ENCODE measurements around the gene TSPAN19.

Gene TSPAN19

DNA sequence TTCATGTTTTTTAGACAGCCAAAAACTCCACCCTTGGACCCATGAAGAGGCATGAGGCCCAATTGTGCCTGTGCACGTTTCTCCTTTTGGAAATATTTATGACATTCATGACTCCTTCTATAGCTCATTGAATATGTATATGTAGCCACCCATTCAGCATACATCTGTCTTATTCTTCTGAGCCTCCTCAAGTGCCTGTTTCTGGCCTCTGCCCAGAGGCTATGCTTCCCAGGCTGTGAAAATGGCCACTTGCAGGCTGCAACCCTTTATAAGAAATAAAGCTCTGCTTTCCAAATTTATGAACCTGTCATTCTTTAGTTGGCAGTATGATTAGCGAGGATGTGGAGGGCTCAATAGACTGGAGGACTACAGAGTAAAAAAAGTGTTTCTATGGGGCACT is 35.3 kb downstream of the TSPAN19 start:
- DNase-seq (ENCODE audit: low read depth), result no peak

DNA sequence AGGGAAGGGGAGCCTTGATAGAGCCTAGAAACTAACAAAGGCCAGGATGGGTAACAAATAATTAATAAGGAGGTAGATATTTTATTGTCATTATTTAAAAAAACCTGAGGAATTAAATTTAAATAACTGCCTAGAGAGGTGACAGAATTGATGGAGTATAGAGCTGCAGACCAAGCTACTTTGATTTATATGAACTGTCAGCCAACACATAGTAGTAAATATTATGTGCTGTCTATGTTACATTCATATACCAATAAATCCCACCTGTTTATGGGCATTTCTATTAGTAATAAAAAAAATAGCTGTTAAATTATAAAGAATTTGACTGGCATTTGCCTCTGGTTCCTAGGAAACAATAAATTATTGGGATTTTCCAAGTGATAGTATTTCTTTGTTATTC is 37.7 kb downstream of the TSPAN19 start:
- no peak for DNase-seq (ENCODE audit: low read depth)

DNA sequence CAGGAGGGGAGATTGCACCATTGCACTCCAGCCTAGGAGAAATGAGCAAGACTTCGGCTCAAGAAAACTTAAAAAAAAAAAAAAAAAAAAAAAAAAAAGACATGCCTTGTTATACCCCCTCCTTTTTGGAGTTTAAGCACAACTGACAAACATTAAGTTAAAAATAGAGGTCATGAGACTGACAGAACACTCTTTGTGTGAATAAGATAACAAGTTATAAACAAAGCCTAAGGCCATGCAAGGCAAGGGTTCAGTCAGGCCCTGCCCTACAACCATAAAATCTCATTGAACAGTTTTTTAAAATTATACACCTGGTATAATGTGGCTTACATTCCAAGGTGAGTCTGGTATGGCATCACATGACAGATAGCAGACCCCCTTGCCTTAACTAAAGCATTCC is 39.3 kb downstream of the TSPAN19 start:
- DNase-seq (ENCODE audit: low read depth), result no peak

DNA sequence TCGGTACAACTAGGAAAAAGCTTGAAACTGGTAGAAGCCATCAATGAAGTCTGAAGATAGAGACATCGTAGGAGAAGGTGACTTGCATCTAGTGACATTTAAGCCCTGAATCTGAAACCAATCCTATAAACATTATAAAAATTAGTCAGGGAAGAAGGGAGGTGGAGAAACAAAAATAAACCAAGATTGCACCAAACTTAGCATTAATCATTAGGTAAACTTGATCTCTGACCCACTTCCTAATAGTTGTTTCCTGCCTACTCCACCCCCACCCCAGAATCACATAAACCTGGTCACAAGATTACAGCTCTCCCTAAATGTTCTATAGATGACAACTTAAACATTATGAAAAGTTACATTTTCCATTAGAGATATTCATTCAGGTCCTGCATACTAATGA is 40.4 kb downstream of the TSPAN19 start:
- DNase-seq (ENCODE audit: low read depth), result no peak

DNA sequence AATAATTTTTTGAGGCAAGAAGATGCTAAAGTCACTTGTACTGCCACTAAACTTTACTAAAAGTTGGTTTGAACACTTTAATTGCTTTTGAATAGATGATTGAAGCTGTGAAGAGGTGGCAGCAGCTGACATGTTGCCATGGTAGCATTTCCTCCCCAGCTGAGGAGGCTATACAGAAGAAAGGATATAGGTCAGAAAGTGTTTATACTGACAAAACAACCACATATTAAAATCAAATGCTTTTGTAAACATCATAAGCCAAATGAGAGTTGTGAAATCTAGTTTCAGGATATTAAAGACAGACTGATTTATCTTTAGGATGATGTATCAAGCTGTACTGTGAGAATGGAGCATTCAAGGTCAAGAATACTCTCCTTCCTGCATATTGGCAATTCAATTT is 41.7 kb downstream of the TSPAN19 start:
- no peak for DNase-seq (ENCODE audit: low read depth)

DNA sequence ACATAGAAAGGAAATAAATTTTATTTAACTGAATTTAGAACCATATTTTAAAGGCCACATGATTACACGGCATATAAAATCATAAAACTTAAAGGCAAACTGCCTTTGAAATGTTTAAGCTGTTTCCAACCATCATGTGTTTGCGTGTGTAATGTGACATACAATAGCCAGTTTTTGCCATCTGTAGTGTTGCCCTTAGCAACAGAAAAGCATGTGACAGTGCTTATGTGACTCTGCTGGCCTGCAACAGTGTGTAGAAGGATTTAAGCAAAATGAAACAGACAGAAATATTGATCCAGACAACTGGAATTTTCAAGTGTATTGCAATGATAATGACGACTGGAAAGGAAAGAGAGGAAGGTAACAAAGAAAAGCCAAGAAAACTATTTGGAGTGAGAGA is 49.5 kb downstream of the TSPAN19 start:
- no peak for DNase-seq (ENCODE audit: low read depth)

DNA sequence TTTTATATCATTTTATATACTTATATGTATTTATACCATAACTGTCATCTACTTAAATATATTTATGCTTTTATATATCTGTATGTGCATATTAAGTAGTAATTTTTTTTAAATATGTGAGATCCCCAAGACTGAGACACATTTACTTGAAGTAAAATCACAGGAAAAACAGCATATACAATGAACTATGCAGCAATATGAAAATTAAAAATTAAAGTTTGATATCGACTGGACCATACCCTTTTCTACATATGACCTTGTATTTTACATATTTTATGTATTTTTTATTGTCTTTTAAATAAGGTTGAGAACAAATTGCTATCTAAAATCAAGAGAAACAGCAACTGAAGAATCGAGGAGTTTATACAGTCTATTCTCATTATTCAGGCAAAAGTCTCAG is 50.0 kb downstream of the TSPAN19 start:
- DNase-seq (ENCODE audit: low read depth), result no peak

DNA sequence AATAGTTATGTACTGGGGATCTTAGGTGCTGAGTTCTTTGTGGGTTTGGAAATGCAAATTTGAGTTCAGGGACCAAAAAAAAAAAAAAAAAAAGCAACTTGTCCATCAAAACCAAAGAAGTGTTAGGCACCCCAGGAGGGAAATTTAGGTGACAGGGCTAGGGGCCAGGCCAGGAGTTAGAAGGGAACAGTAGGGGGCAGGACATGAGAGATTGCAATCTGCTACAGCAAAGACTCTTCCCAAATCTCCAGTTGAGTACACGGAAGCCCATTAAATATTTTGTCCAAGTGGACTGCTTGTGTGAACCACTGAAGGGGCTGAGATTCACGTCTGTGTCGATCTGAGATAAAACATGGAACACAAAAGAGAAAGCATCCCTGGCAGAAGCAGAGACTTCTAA is 52.8 kb downstream of the TSPAN19 start:
- no peak for DNase-seq (ENCODE audit: low read depth)

DNA sequence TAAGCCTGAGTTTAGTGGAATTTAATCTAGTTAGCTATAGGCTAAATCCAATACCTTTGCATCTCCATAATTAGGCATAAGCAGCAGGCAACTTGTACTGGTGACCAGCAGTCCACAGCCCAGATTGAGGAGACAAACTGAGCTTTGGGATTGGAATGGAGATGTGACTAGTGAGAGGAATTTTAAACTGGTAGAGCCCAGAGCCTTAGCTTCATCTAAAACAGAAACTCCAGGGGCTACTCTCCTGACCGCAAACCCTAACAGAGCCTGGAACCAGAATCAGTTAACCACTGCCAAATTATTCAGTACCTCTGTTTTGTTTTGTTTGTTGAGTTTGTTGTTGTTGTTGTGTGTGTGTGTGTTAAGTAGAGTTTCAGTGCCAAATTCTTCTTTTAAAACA is 53.2 kb downstream of the TSPAN19 start:
- DNase-seq (ENCODE audit: low read depth), result no peak

DNA sequence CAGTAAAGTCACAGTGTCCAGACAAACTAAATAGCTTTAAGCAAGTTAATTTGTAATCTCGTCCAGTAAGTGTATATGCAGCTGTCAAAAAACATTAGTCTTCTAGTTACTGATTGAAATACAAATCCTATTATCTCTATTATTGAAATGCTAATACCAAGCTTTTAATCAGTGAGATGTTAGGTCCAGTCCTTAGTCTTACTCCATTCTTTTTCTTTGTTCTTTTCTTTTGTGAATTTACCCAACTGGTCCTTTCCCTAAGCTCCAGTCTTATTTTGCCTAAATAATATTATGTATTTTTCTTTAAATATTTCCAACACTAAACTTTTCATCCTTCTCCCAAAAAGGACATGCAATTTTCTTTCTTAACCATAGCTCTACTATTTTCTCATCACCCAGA is 57.2 kb downstream of the TSPAN19 start:
- DNase-seq (ENCODE audit: low read depth), result no peak

DNA sequence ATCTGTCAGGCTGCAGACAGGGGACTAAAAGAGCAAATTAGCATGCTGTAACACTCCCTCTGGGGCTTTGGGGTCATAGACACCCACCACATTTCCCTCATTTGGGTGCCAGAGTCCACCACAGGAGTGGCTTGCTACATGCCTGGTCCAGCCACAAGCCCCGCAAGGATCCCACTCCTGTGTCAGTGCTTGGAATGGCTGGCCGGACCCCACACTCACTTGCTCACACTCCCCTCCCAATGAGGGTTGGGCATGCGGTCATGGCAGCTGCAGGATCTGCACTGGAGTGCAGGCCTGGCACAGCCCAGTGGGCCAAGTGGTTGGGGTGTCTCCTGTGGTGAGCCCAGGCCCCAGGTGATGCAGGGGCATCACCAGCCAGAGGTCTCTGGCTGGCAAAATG is 59.9 kb downstream of the TSPAN19 start:
- no peak for DNase-seq (ENCODE audit: low read depth)

DNA sequence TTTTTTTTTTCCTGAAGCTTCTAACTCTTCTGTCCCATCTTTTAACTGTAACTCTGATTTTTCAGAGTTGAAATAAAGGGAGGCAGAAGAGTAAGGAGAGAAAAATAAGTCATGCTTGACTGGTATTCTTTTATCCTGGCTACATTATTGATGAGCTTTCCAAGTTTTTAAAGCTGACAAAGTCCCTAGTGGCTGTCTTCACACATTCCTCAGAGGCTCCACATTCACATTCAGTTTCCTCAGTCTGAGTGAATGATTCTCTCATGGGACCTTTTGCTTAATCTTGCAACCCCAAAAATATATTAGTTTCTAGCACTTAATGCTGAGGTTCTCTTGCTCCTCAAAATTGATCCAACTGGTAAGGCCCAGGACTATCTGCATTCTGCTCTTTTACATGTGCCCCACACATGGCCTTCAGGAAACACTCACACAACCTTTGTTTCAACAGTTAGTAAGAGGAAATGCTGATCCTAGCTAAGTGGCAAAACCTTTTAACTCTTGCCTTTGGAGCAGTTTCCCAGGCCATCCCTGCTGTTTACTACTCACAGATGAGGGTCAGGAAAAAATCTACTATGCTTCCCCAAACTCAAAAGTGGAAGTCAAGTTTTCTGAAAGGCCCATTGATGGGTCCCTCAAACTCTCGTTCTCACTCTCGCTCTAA is 61.8 kb downstream of the TSPAN19 start:
- DNase-seq (ENCODE audit: low read depth), result no peak

DNA sequence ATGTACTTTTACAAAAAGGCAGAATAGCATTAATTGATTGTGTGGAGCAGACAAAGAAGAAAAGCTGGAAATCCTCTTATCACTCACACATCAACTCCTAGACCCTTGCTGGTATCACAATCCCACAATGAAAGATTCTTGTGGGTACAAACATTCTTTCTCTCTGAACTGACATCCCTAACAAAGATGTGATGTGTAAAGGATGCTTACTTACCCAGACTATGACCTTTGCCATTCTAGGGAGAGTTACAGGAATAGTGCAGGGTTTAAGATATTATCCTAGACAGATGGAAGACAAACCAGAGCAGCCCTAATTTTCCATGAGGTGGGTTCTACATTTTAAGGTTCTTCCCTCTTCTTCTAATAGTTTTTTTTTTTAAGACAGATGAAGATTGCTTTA is 63.1 kb downstream of the TSPAN19 start:
- no peak for DNase-seq (ENCODE audit: low read depth)

DNA sequence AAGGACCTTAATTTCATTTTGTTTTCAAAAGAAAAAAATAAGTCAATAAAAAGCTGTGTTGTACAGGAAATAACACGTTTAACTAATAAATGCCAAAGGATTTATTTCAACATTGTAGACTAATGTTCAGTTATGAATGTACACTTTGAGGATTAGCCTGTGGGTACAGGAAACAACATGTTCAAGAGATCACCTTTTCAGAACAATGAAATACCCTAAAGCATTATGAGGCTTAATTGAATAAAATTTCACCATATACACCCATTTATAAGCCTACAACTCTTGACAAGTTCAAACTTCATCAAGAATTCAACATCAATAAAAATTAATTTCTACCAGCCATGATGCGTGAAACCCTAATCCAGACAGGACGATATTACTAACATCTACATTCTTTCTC is 66.9 kb downstream of the TSPAN19 start:
- no peak for DNase-seq (ENCODE audit: low read depth)

Data from HS-5 (cell line).